Gastroesophageal sphincter (tissue), 4 donors: ENCODE measurements around the gene MICALL2. TPM values are rescaled to one million over a fixed set of nuclear protein-coding genes. Genes with fewer than 3 reads are reported as not detected.

Source experiments
- ATAC-seq: fragments of 150-250 bp; one replicate; pipeline ENCODE4 v1.9.1; 2016; ENCODE audit warnings: mild to moderate bottlenecking, moderate library complexity
- H3K27ac ChIP-seq, 4 donors: fragments of 200-600 bp; sonication (generic) in 3 of 4; 1 replicate in 3 of 4; 2 replicates in 1 of 4; pipeline ENCODE4 v1.5.1; 2016 to 2019
- H3K27me3 ChIP-seq: fragments of 200-600 bp; sonication (generic); one replicate; pipeline ENCODE4 v1.5.1; 2019
- H3K36me3 ChIP-seq, 2 donors: fragments of 200-600 bp; sonication (generic); one replicate each; pipeline ENCODE4 v1.5.1; 2019; ENCODE audit warnings: control low read depth in 1 of 2
- H3K4me1 ChIP-seq, 3 donors: fragments of 200-600 bp; sonication (generic); 1 replicate in 2 of 3; 2 replicates in 1 of 3; pipeline ENCODE4 v1.5.1; 2016 to 2019; ENCODE audit warnings: control low read depth in 2 of 3
- H3K4me3 ChIP-seq, 2 donors: fragments of 200-600 bp; sonication (generic); one replicate each; pipeline ENCODE4 v1.5.1; 2019; ENCODE audit warnings: mild to moderate bottlenecking in 1 of 2, moderate library complexity in 1 of 2
- H3K9me3 ChIP-seq, 3 donors: fragments of 200-600 bp; sonication (generic); one replicate each; pipeline ENCODE4 v1.5.1; 2017 to 2019; ENCODE audit warnings: control low read depth in 2 of 3
- EP300 ChIP-seq: sonication (generic); formaldehyde crosslinking; IDR thresholded peaks from one replicate; pipeline ENCODE4 v1.6.1; 2017; ENCODE audit warnings: antibody characterized with exemption, mild to moderate bottlenecking
- POLR2A ChIP-seq, 2 donors: fragments of 450-650 bp; IDR thresholded peaks; one replicate each; pipeline ENCODE4 v1.6.1; 2017; ENCODE audit warnings: antibody characterized with exemption in 2 of 2, mild to moderate bottlenecking in 2 of 2, moderate library complexity in 1 of 2
- POLR2AphosphoS5 ChIP-seq: sonication (generic); formaldehyde crosslinking; IDR thresholded peaks from one replicate; pipeline ENCODE4 v1.6.1; 2017; ENCODE audit warnings: antibody characterized with exemption
- WGBS, 2 donors: methylation state at CpG; one replicate each; pipeline ENCODE4 v1.1.5; 2018; ENCODE audit warnings: low coverage in 1 of 2; 5-methylcytosine and 5-hydroxymethylcytosine counted together
- total RNA-seq, 4 donors: library from RNA; depleted of rRNA; stranded (reverse); fragments of >200 nt; gene quantifications; one replicate each; pipeline ENCODE4 v1.1.0, GENCODE V29; 2016
- TF ChIP-seq, protein P1 (sequence below), 4 experiments: fragments of 200-600 bp in 2 of 4; fragments of 450-650 bp in 2 of 4; sonication (generic) in 1 of 4; IDR thresholded peaks; one replicate each; pipeline ENCODE4 v1.5.1; 2017 to 2019; ENCODE audit warnings: antibody characterized with exemption in 4 of 4, mild to moderate bottlenecking in 2 of 4, moderate library complexity in 2 of 4

Gene MICALL2
- total RNA-seq, 4 donors from 2014 or later = 6.6 to 19.5 (median 15.0) TPM

DNA sequence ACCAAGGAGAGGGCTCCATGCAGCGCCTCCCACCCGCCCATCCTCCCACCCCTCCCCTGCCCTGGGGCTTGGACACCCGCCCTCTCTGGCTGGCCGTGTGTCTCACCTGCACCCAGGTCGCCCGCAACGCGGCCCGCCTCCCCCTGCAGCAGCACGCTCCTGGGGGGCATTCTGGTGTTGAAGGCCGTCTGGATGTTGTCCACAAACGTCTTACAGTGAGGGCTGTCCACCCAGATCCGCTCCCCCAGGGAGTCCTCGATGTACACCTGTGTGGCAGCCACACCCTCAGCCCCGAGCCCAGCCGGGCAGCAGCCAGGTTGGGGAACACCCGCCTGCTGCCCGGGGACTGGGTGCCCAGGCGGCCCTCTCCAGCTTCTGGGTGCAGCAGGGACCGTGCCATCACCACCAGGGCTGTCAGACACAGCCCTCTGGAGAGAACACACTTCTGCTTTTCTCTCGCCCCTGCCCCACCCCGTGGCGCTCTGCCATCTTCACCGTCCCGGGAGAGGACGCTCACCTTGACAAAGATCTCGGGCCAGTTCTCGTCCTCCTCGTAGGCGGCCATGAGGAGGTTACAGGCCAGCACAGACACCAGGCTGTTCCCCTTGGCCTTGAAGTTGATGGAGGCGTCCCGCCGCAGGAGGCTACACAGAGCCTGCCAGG is 40.2 kb upstream of the MICALL2 start:
- no peaks in the 10 kb centered on the region for H3K27me3 ChIP-seq
- ATAC-seq = no peak
- no peak overlapping the region for H3K4me3 ChIP-seq
- H3K27ac ChIP-seq = no peak overlapping the region
- TF ChIP-seq POLR2AphosphoS5 = no peak
- TF ChIP-seq, protein P1, sequence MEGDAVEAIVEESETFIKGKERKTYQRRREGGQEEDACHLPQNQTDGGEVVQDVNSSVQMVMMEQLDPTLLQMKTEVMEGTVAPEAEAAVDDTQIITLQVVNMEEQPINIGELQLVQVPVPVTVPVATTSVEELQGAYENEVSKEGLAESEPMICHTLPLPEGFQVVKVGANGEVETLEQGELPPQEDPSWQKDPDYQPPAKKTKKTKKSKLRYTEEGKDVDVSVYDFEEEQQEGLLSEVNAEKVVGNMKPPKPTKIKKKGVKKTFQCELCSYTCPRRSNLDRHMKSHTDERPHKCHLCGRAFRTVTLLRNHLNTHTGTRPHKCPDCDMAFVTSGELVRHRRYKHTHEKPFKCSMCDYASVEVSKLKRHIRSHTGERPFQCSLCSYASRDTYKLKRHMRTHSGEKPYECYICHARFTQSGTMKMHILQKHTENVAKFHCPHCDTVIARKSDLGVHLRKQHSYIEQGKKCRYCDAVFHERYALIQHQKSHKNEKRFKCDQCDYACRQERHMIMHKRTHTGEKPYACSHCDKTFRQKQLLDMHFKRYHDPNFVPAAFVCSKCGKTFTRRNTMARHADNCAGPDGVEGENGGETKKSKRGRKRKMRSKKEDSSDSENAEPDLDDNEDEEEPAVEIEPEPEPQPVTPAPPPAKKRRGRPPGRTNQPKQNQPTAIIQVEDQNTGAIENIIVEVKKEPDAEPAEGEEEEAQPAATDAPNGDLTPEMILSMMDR (IDR thresholded peaks at IDR 0.05) = no peak
- no peak for TF ChIP-seq POLR2A (IDR thresholded peaks at IDR 0.05)
- TF ChIP-seq EP300 = no peak
- H3K4me1 ChIP-seq = peaks cover 0 to 27% (median 22%) of the 10 kb centered on the region in 3 donors
- no peaks in the 10 kb centered on the region for H3K9me3 ChIP-seq
- H3K36me3 ChIP-seq = peaks cover 0 to 85% of the 10 kb centered on the region in 2 donors
- WGBS, 2 donors = no CpG with 5 or more reads among the region's 33 CpGs

DNA sequence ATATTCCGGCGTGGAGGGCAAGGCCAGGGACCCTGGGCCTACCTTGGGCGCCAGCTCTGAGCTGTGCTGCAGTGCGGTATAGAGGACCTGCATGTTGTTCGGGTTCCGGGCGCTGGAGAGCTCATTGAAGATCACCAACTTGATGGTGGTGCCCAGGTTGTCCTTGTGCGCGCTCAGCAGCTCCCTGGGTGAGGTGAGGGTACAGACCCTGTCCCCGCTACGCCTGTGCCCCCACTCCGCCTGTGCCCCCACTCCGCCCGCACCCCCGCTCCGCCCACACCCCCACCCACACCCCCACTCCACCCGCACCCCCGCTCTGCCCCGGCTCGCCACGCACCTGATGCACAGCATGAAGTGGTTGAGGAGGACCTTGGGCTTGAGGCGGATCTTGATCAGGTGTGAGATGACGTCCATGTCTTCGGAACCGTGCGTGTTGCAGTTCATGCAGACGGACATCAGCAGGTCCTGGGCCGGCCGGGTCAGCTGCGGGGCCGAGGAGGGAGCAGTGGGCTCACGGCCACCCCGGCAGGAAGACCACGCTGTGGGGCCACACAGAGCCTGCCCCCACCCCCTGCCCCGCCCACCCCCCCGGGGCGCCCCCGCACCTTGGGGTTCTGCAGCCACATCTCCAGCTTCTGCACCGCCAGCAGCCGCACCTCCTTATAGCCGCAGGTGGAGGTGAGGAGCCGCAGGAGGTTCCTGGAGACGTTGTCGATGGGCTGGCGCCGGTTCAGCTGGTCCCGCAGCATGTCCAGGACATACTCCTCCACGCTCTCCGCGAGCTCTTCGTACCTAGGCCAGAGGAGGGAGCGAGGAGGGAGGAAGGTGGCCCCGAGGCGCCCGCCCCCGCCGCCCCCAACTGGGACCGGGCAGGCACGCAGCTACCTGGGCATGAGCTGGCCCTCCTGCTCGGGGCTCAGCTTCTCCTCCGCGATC is 39.4 kb upstream of the MICALL2 start:
- H3K4me3 ChIP-seq = no peak overlapping the region
- H3K27ac ChIP-seq = no peak overlapping the region
- H3K4me1 ChIP-seq = peaks cover 0 to 24% (median 22%) of the 10 kb centered on the region in 3 donors
- ATAC-seq = no peak
- H3K27me3 ChIP-seq = no peaks in the 10 kb centered on the region
- no peaks in the 10 kb centered on the region for H3K9me3 ChIP-seq
- 91 to 100% methylated on average over 5 to 9 of the region's 62 CpGs for WGBS, 2 donors
- H3K36me3 ChIP-seq = peaks cover 0 to 94% of the 10 kb centered on the region in 2 donors
- no peak for TF ChIP-seq EP300
- TF ChIP-seq, protein P1 (IDR thresholded peaks at IDR 0.05) = no peak
- no peak for TF ChIP-seq POLR2AphosphoS5
- TF ChIP-seq POLR2A (IDR thresholded peaks at IDR 0.05) = no peak

DNA sequence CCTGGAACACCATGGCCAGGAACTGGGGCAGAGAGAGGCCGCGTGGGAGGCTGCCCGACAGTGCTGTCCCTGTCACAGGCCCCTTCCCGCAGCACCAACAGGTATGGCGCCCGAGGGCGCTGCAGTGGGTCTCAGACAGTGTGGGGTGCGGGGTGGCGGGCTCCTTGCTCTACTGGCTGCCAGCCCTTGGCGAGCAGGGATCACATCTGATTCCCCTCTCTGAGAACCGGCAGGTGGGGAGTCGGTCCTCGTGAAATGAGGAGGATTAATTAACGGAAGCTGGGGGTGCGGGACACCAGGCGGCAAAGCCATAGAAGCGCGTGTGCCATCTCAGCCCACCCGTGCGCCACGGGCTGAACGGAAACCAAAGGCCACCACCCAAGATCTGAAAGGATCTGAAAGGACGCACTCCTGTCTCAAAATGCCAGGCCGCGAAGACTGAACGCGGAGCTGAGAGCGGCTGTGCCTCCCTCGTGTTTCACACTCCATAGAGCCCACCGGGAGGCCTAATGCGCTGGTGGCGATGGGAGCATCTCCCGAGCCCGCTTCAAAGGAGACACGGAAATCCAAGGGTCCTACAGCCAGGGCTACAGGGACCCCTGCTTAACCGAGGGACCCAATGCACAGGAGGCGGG is 38.1 kb upstream of the MICALL2 start:
- no CpG with 5 or more reads among the region's 37 CpGs for WGBS, 2 donors
- Histone ChIP-seq H3K9me3 (no peaks in the 10 kb centered on the region), H3K36me3 (peaks cover 0 to 100% of the 10 kb centered on the region in 2 donors), H3K4me1 (peaks cover 0 to 12% (median 10%) of the 10 kb centered on the region in 3 donors), H3K27me3 (no peaks in the 10 kb centered on the region), H3K27ac (no peak overlapping the region), H3K4me3 (no peak overlapping the region)
- no peak for ATAC-seq
- no peak for TF ChIP-seq EP300
- no peak for TF ChIP-seq POLR2A (IDR thresholded peaks at IDR 0.05)
- TF ChIP-seq POLR2AphosphoS5 = no peak
- TF ChIP-seq, protein P1 (IDR thresholded peaks at IDR 0.05) = no peak

DNA sequence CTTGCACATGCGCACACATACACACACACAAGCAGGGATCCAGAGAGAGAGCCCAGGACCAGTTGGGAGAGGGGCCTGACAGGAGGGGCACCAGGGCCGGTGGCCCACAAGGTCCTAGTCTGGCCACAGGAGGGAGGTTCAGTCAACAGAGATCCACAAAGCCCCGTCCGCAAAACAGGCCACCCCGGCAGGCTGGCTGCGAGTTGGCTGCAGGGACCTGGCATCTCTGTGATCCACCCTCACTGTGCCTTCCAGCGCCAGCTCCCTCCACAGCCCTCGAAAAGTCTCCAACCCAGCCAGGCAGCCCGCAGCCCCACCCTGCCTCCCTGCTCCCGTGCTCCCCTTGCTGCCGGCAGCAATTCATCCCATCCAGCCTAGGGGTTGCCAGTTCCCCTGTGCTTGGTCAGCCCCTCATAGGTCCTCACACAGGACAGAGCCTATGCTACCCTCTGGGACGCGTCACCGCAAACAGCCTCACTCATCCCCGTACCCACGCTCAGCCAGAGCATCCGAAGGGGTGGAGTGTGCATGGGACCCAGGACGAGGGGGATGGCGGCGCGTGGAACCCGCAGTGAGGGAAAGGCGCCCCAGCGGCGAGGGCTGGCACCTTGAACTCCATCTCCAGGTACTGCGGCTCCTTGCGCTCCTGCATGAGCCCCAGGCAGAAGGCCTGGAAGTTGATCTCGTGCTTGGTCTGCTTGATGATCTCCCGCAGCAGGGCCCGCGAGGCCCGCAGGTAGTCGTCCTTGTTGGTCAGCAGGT is 37.4 kb upstream of the MICALL2 start:
- no peak overlapping the region for H3K27ac ChIP-seq
- no peaks in the 10 kb centered on the region for H3K9me3 ChIP-seq
- 96% methylated on average over 4 of the region's 33 CpGs; no CpG with 5 or more reads in 1 of the 2 donors for whole genome bisulfite sequencing, 2 donors
- no peaks in the 10 kb centered on the region for H3K27me3 ChIP-seq
- no peak for ATAC-seq
- peaks cover 0 to 5% (median 3%) of the 10 kb centered on the region in 3 donors for H3K4me1 ChIP-seq
- no peak for TF ChIP-seq EP300
- TF ChIP-seq POLR2AphosphoS5 = no peak
- TF ChIP-seq, protein P1 (IDR thresholded peaks at IDR 0.05) = no peak
- no peak for TF ChIP-seq POLR2A (IDR thresholded peaks at IDR 0.05)
- H3K4me3 ChIP-seq = no peak overlapping the region
- H3K36me3 ChIP-seq = peaks cover 0 to 100% of the 10 kb centered on the region in 2 donors
